Measurements from ENCODE around the gene ING5.

The ING5 gene

GRCh38 chr2:241678307-241678706 is 23.5 kb upstream of the ING5 start:
- no peak for DNase-seq (ENCODE audit: low spot score)
- no peak for TF ChIP-seq CTCF (IDR thresholded peaks at IDR 0.05; ENCODE audit: extremely low read depth, insufficient read depth, missing control alignments)
- in situ Hi-C loops (cut with MboI; ENCODE audit: low pct_unique_long_range_greater_than_20kb, low sequenced_read_pairs, unreplicated experiment), result no loop called here

GRCh38 chr2:241678784-241679540 is 22.9 kb upstream of the ING5 start:
- no peak for DNase-seq (ENCODE audit: low spot score)
- no peak for TF ChIP-seq CTCF (IDR thresholded peaks at IDR 0.05; ENCODE audit: extremely low read depth, insufficient read depth, missing control alignments)
- in situ Hi-C loops (cut with MboI; ENCODE audit: low pct_unique_long_range_greater_than_20kb, low sequenced_read_pairs, unreplicated experiment), result no loop called here

DNA sequence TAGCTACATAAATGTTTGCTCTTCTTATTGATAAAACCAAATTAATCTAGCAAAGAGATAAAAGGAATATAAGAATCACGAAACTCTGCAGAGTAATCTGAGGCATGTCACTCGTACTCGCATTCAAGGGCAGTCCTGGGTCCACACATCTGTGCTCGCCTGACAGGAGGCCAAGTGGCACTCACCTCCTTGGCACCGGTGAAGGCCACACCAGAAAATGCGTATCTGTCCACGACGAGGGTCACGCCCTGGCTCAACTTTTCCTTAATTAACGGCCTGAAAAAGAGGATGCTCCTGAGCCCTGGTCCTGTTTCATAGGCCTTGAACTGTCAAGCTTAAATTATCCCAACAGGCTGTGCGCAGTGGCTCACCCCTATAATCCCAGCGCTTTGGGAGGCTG is 21.8 kb upstream of the ING5 start:
- in situ Hi-C loops (cut with MboI; ENCODE audit: low pct_unique_long_range_greater_than_20kb, low sequenced_read_pairs, unreplicated experiment), result no loop called here
- no peak for TF ChIP-seq CTCF (IDR thresholded peaks at IDR 0.05; ENCODE audit: extremely low read depth, insufficient read depth, missing control alignments)
- DNase-seq (ENCODE audit: low spot score), result no peak

- DNase-seq (ENCODE audit: low spot score), result no peak
- in situ Hi-C loops (cut with MboI; ENCODE audit: low pct_unique_long_range_greater_than_20kb, low sequenced_read_pairs, unreplicated experiment), result no loop called here
- TF ChIP-seq CTCF (IDR thresholded peaks at IDR 0.05; ENCODE audit: extremely low read depth, insufficient read depth, missing control alignments), result no peak
Measured at GRCh38 chr2:241680827-241681599, 20.8 kb upstream of the ING5 start.

DNA sequence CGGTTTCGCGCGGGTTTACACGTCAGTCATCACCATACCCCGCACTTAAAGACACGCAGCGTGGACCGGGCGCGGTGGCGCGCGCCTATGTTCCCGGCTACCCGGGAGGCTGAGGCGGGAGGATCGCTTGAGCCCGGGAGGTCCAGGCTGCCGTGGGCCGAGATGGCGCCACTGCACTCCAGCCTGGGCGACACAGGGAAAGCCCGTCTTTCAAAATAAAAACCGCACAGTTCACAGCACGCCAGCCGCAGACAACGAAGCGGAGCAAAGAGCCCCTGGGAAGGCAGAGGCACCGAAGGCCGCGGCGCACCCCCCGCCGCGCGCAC is 15.6 kb upstream of the ING5 start:
- TF ChIP-seq CTCF (IDR thresholded peaks at IDR 0.05; ENCODE audit: extremely low read depth, insufficient read depth, missing control alignments), result no peak
- DNase-seq (ENCODE audit: low spot score), result no peak
- in situ Hi-C loops (cut with MboI; ENCODE audit: low pct_unique_long_range_greater_than_20kb, low sequenced_read_pairs, unreplicated experiment), result no loop called here

- TF ChIP-seq CTCF (IDR thresholded peaks at IDR 0.05; ENCODE audit: extremely low read depth, insufficient read depth, missing control alignments), result no peak
- in situ Hi-C loops (cut with MboI; ENCODE audit: low pct_unique_long_range_greater_than_20kb, low sequenced_read_pairs, unreplicated experiment), result no loop called here
- DNase-seq (ENCODE audit: low spot score), result peak; percentile 100
Measured at GRCh38 chr2:241686650-241687425, 15.0 kb upstream of the ING5 start, which contains the start of gene DTYMK. DTYMK (minus strand) TSS chr2:241686815; CDS start chr2:241686783, 32 bp downstream.

Data from GM13977 (cell line).